GM21423 (cell line): Measurements from ENCODE around the gene YY1.
A peak's percentile ranks its signal among the peaks of the same experiment; 100 is the strongest.
"Not testable (repeated sequence)": the region's sequence is repeated elsewhere in the genome, so short reads cannot be mapped to it uniquely, and the experiment has no call there.

ENCODE experiments used
- ATAC-seq: cut with Tn5 transposase; IDR thresholded peaks from one replicate; pipeline ENCODE4 v1.9.1; 2021; ENCODE audit warnings: mild to moderate bottlenecking, moderate library complexity; ENCODE audit not compliant: unreplicated experiment

The YY1 gene

DNA sequence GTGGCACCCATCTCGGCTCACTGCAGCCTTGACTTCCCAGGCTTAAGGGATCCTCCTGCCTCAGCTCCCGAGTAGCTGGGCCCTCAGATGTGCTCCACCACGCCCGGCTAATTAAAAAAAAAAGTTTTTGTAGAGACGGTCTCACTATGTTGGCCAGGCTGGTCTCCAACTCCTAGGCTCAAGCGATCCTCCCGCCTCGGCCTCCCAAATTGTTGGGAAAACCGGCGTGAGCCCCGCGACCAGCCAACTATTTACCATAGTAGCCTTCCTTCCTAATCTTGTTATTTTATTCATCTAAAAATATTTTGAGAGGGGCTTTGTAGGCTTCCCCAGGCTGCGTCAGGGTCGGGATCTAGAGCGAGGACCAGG is 25.4 kb upstream of the YY1 start:
- ATAC-seq = no peak

DNA sequence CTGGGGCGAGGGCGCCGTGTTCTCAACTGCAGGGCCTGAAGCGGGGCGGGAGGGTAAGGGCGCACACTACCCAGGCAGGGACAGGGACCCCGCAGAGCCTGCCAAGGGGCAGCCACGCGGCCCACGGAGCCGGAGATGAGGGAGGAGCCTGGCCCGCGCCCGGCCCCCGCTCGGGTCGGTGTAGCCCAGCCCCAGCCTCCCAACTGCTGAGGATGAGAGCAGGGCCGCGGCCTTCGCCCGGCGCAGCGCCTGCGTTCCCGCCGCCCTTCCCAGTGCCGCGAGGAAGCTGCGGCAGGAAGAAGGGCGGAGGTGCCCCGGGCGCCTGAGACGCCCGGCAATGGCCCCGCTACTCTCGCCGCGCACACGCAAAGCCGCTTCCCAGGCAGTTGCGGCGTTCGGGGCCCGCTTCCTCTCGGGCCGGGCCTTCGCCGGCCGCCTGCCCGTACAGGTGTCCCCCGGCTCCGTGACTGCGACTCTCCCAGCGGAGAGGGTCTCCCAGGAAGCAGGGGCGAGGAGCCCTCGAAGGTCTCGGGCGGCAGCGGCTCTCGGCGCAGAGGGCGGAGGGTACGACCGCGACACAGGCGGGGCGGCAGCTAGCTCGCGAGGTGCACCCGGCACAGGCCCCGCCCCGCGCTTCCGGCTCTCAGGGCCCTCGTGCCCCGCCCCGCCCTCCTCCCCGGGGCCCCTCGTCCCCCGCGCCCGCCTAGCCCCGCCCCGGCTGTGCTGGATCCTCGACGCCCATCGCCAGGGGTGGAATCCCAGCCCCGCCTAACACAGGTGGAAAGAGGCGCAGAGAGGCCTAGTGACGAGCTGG is 24.8 kb upstream of the YY1 start:
- ATAC-seq = peak; percentile 86

DNA sequence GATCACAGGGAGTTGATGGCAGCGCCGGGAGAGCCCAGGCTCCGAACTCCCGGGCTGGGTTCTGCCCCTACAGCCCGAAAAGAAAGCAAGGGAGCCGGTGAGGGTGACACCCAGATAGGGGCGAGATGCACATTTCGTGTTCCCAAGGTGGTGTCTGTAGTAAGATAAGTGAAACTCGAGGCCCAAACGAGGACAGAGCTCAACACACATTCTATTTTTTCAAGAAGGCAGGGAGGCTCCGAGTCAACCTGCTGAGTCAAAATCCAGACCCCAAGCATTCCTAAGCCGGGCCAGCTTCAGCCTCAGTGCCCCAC is 24.2 kb upstream of the YY1 start:
- no peak for ATAC-seq

DNA sequence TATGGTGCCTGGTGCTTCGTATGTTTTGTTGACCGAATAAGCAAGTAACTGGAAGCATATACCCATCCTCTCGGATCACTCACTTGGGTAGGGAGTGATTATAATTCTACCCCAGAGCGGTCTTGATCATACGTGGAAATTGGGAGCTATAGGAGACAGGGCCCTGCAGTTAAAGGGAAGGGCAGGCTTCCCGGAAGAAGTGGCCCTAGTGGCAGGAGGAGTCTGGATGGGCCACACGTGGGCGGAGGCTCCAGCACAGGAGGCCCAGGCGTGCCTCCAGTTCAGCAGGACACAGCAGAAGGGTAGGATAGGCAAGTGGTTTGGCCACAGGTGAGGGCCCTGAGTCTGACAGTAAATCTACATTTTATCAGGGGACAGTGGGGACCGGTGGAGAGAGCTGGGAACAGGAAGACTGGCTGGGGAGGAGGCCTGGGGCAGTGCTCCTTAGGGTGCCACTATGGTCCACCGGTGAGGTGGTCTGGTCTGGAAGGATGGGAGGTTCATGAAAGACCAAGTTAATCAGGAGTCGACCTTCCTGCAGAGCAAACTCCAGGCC is 23.5 kb upstream of the YY1 start:
- ATAC-seq = no peak

GRCh38 chr14:100219126-100219785 is 19.7 kb upstream of the YY1 start:
- no peak for ATAC-seq

GRCh38 chr14:100221533-100222223 is 17.3 kb upstream of the YY1 start:
- ATAC-seq = peak; percentile 89

- no peak for ATAC-seq
These were observed 16.5 kb upstream of the YY1 start for GRCh38 chr14:100222224-100223093.

DNA sequence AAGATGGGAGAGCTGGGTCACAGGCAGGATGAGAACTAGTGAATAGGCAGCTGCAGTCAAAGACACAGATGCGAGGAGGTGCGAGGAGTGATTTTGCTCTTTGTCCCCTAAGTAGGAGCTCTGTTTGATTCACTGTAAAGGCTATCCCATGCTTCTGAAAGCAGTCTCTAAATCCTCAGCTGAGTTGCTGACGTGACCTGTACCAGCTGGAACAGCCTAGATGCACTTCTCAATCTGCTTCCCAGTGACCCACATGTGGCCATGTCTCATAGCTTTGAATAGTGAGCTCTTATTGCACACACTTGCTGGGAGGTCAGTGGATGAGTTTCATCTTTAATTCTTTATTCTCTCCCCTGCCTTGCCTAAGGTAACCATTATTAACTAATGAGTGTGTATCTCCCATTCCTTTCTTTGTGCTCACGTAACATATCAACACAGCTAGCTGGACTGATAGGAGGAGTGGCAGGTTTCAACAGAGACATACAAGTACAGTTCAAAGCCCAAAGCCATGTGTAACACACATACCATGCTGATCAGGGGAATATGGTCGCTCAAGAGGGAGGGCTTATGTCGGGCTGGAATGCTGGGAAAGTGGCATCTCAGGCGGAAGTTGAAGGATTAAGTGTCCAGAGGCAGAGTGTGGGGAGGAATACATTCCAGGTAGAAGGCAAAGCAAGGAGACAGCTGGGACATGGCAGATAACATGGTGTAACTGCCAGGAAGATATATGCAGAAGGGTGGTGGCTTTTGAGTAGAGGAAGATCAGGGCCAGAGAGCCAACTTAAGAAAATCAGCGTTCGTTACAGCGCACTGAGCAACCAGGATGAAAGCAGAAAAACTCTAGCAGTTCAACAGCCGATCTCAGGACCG is 15.4 kb upstream of the YY1 start:
- ATAC-seq = no peak

- ATAC-seq = no peak
These were observed 14.6 kb upstream of the YY1 start for GRCh38 chr14:100224229-100224866.

DNA sequence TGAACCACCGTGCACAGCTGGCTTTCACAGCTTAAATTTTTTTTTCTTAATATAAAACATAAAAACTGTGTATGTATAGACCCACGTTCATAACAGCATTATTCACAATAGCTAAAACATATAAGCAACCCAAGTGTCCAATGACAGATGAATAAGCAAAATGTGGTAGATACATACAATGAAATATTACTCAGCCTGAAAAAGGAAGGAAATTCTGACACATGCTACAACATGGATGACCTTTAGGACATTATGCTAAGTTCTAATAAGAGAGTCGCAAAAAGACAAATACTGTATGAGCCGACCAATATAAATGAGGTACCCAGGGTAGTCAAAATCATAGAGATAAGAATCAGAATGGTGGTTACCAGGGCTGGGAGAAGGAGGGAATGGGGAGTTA is 13.8 kb upstream of the YY1 start:
- no peak for ATAC-seq

DNA sequence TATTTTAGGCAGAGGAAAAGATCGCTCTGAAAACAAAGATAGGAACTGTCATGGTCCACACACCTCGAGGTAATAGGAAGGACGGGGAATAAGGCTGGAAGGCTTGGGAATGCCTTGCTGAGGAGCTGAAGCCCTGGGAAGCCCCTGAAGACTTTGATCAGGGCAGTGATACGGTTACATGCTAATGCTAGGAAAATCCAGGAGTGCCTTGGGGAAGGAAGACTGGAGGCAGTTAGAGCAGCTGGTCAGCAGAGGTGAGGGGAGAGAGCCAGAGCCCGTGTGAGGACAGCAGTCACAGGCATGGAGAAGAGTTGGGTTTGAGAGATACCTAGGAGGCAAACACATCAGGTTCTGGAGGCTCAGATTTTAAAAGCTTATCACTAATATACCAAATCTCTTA is 8.6 kb upstream of the YY1 start:
- ATAC-seq = no peak

GRCh38 chr14:100234511-100234910 is 4.4 kb upstream of the YY1 start:
- ATAC-seq = no peak

DNA sequence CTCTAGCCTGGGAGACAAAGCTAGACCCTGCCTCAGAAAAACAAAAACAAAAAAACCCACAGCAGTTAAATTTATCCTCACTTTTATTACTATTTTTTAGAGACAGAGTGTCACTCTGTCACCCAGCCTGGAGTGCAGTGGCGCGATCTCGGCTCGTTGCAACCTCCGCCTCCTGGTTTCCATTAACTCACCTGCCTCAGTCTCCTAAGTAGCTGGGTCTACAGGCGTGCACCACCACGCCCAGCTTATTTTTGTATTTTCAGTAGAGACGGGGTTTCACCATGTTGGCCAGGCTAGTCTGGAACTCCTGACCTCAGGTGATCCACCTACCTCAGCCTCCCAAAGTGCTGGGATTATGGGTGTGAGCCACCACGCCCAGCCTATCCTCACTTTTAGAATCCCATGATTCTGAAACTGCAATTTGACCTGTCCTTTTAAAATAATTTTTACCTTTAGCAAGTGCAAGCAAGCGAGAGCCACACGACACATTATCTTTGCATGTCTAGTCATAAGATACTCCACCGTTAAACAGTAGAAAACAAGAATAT is 2.6 kb upstream of the YY1 start:
- not testable (repeated sequence) for ATAC-seq

DNA sequence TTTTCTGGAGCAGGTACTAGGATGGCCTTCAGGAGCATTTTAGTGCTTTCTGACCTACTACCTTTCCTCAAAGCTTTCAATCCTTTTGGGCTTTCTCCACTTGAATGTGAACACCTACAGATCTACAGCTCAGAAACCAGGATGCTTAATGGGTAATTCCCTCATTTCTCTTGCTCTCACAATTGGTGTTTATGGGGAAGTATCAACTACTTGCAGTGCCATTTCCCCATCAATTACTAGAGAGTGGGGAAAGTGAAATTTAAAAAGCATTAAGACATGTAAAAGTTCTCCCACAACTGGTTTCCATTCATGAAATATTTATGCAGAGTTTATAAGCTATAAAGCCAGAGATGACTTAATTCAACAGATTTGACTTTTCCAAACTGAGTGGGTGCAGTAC is 2.1 kb upstream of the YY1 start:
- ATAC-seq = no peak

DNA sequence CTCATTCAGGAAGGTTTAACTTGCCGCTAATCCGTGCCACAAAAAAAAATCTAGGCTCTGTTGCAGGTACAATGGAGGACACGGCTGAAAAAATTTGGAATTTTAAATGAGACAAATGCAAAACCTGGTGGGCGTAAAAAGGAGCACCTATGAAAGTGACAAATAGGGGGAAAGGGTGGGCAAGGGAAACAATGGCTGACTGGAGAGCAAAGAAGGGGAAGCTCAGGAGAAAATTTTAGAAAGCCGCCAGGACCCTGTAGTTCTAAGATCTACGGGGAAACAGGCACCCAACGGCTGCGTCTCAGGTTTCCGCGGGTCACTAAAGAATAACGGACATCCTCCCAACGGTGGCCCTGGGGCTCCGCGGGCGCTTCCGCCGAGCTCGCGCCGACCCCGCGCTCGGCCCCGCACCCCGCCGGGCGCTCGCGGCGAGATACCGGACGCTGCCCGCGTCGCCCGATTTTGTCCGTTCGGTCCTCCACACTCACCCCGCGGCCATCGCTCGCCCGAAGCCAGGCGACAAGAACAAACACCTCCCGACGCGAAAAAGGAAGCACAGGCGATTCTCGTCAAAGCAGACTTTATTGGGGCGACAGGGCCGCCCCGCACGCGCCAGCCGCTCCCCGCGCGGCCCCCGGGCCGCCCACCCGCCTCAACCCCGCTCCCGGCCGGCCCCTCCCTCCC is 1.1 kb upstream of the YY1 start:
- peak; percentile 19 for ATAC-seq

DNA sequence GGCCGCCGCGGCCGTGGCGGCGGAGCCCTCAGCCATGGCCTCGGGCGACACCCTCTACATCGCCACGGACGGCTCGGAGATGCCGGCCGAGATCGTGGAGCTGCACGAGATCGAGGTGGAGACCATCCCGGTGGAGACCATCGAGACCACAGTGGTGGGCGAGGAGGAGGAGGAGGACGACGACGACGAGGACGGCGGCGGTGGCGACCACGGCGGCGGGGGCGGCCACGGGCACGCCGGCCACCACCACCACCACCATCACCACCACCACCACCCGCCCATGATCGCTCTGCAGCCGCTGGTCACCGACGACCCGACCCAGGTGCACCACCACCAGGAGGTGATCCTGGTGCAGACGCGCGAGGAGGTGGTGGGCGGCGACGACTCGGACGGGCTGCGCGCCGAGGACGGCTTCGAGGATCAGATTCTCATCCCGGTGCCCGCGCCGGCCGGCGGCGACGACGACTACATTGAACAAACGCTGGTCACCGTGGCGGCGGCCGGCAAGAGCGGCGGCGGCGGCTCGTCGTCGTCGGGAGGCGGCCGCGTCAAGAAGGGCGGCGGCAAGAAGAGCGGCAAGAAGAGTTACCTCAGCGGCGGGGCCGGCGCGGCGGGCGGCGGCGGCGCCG is 381 bp downstream of the YY1 start:
- ATAC-seq = no peak

DNA sequence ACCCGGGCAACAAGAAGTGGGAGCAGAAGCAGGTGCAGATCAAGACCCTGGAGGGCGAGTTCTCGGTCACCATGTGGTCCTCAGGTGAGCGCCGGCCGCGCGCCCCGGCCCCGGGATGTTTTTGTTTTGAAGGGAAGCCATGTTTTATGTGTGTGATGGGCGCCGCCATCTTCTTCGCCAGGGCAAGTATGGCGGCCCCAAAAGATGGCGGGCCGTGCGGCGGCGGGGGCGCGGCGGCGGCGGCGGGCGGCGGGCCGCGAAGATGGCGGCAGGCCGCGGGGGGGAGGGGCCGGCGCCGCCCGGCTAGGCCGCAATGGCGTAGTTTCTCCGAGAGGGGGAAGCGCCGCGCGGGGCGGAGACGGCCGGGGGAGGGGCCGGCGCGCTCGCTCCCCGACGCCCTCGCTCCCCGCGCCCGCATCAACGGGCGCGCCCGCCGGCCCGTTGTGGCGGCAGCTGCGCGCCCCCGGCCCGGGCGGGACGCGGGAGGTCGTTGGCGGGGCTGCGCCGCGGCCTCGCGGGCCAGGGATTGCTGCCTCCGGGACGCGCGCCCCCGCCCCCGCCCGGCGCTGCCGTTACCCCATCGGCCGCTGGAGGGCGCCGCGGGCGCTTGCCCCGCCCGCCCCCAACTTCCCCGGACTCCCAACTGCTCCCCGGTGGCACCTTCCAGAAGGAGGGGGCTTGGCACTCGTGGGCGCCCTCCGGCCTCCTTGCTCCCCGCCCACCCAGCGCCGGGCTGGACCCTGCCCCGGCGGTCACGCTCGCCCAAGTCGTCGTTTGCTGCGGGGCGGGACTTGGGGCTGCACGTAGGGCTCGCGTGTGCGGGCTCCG is 1.1 kb downstream of the YY1 start:
- ATAC-seq = peak; percentile 28
